Measurements from ENCODE around the gene GPR176.

GRCh38 chr15:39808909-39809308, 111.2 kb downstream of the GPR176 start:
- TF ChIP-seq POLR2A (IDR thresholded peaks at IDR 0.05) (no peak), CTCF (IDR thresholded peaks at IDR 0.05) (no peak), EP300 (IDR thresholded peaks at IDR 0.05) (no peak)

Data from sigmoid colon (tissue), 4 donors.